Measurements from ENCODE around the gene GRID2IP.

Gene GRID2IP

DNA sequence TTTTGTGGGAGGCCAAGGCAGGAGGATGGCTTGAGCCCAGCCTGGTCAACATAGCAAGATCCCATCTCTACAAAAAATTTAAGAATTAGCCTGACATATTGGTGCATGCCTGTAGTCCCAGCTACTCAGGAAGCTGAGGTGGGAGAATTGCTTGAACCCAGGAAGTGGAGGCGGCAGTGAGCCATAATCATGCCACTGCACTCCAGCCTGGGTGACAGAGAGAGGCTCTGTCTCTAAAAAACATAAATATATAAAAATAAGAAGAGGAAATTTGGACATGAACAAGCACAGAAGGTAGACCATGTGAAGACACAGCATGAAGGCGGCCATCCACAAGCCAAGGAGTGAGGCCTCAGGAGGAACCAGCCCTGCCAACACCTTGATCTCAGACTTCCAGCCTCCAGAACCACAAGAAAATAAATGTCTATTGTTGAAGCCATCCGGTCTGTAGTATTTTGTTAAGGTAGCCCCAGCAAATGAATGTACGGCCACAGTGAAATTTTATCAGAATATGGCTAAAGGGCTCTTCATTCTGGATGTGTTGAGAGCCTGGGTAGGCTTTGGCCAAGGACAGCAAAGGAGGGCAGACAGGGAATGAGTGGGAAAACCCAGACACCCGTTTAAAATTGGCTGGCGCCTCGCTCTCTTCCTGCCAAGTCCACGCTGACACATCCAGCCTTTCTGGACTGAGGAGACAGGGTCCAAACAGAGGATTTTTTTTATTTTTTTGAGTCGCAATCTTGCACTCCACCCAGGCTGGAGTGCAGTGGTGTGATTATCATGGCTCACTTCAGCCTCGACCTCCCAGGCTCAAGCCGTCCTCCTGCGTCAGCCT is 12.9 kb upstream of the GRID2IP start:
- no peak for DNase-seq (ENCODE audit: extremely low read depth in 1 of 2, low read depth in 1 of 2)

DNA sequence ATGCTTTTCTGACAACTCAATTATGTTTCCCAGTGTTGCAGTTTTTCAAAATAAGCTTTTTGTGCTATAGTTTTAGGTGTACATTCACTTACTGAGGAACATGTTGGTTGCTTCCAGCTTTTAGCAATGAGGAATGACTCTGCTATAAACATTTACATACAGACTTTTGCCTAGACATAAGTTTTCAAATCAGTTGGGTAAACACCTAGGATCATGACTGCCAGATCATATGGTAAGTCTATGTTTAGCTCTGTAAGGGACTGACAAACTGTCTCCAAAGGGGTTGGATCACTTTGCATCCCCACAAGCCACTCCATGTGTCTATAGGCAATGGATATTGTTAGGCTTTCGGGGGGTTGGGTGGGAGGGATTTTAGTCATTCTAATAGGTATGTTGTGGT is 10.8 kb upstream of the GRID2IP start:
- no peak for DNase-seq (ENCODE audit: extremely low read depth in 1 of 2, low read depth in 1 of 2)

DNA sequence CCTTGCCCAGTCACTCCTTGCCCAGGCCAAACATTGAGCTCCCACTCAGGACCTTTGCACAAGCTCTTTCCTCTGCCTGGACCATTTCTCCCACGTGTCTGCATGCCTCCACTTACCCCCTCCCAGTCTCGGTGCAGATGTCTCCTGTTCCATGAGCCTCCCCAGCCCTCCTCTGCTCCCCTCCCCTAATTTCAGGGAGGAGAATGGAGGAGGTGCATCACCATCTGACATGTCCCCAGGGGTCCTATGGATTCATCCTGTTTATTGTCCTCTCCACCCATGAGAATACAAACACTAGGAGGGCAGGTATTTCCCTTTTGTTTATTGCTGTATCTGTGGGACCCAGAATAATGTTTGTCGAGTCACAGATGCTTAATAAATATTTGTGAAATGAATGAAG is 8.6 kb upstream of the GRID2IP start:
- DNase-seq (ENCODE audit: extremely low read depth in 1 of 2, low read depth in 1 of 2), result no peak

DNA sequence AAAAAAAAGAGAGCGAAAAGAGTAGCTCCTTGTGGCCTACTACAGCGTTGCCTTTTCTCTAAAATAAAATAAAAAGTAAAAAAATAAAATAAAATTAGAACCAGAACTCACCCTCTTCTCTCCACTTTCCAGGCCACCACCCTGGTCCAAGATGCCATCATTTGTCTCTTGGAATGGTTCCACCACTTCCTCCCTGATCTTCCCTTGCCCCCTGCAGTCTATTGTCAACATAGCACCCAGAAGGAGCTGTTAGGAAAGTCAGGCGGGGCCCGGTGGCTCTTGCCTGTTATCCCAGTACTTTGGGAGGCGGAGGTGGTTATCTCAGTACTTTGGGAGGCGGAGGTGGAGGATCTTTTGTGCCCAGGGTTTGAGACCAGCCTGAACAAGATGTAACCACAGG is 7.6 kb upstream of the GRID2IP start:
- DNase-seq (ENCODE audit: extremely low read depth in 1 of 2, low read depth in 1 of 2), result no peak

- no peak for DNase-seq (ENCODE audit: extremely low read depth in 1 of 2, low read depth in 1 of 2)
These were observed 4.9 kb upstream of the GRID2IP start for GRCh38 chr7:6556196-6556595.

DNA sequence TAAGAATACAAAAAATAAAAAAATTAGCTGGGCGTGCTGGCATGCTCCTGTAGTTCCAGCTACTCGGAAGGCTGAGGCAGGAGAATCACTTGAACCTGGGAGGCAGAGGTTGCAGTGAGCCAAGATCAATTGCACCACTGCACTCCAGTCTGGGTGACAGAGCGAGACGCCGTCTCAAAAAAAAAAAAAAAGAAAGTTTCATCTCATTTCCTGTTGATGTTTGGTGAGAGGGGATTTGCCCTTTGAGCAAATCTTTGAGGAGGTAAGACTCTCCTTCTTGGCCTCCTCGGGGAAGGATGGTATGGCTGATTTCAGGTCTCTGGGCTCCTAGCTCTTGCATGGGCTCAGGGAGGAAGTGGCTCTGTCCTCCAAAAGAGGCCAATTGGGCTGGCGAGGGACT is 3.6 kb upstream of the GRID2IP start:
- DNase-seq (ENCODE audit: extremely low read depth in 1 of 2, low read depth in 1 of 2), result no peak

DNA sequence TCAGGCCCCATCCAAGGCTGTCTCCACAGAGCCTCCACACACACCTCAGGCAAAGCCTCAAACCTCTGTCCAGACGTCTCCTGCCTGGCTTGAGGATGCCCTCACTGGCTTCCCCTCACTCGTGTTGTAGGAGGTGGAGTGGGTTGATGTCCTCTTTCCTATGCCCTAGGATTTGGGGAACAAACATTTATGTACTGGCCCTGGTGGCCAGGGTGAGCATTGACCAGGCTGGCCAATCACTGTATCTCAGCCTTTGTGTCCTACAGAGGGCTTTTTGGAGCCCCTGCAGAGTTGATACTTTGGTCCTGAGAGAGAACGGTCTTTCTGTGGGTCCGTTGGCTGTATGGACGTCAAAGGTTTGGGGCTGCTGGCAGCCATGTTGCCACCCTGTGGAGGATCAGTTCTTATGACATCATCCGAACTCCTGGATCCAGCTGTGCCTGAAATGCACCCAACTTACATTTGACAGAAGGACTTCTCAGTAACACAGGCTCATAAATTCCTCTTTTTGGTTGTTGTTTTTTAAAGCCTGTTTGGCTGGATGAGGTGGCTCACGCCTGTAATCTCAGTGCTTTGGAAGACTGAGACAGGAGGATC is 2.3 kb upstream of the GRID2IP start:
- no peak for DNase-seq (ENCODE audit: extremely low read depth in 1 of 2, low read depth in 1 of 2)

DNA sequence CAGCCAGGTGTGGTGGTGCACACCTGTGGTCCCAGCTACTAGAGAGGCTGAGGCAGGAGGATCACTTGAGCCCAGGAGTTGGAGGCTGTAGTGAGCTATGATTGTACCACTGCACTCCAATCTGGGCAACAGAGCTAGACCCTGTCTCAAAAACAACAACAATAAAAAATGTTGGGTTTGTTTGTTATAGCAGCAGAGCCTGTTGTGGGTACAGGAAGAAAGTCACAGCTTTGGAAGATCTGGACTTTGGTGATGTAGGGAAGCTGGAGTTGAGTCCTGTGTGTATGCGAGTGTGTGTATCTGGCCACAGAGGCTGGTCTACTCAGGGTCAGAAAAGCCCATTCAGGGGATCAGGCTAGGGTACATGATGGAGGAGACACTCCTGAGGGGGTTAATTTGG is 3.9 kb downstream of the GRID2IP start:
- DNase-seq (ENCODE audit: extremely low read depth in 1 of 2, low read depth in 1 of 2), result no peak

- no peak for DNase-seq (ENCODE audit: extremely low read depth in 1 of 2, low read depth in 1 of 2)
These were observed 4.6 kb downstream of the GRID2IP start for GRCh38 chr7:6546498-6547251.

- DNase-seq (ENCODE audit: extremely low read depth in 1 of 2, low read depth in 1 of 2), result no peak
These were observed 5.7 kb downstream of the GRID2IP start for GRCh38 chr7:6545398-6546126.

GRCh38 chr7:6542368-6542767 is 8.9 kb downstream of the GRID2IP start:
- DNase-seq (ENCODE audit: extremely low read depth in 1 of 2, low read depth in 1 of 2), result no peak

- no peak for DNase-seq (ENCODE audit: extremely low read depth in 1 of 2, low read depth in 1 of 2)
These were observed 14.7 kb downstream of the GRID2IP start for GRCh38 chr7:6536262-6537260.

DNA sequence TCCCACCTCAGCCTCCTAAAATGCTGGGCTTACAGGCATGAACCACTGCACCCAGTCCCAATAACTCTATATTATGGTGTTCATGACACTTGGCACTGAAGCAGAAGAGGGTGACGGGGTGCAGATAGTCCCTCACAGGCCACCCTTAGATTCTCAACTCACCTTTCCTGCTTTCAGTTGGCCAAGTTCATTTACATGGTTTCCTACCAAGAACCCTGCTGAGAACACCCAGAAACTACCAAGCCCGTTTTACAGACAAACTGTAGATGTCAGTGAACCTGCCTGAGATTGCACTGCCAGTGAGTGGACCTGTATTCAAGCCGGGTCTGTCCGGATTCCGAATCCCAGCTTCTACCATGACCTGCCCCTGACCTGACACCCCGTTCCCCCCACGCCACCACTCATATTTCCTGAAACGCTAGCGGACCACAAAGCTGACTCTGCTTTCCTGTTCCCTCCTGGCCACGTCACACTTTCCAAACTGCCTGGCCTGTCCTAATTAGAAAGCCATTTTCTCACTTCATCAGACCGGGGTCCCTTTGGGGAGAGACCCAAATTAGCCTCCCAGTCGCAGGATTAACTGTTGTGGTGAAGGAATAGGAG is 17.3 kb downstream of the GRID2IP start:
- no peak for DNase-seq (ENCODE audit: extremely low read depth in 1 of 2, low read depth in 1 of 2)

DNA sequence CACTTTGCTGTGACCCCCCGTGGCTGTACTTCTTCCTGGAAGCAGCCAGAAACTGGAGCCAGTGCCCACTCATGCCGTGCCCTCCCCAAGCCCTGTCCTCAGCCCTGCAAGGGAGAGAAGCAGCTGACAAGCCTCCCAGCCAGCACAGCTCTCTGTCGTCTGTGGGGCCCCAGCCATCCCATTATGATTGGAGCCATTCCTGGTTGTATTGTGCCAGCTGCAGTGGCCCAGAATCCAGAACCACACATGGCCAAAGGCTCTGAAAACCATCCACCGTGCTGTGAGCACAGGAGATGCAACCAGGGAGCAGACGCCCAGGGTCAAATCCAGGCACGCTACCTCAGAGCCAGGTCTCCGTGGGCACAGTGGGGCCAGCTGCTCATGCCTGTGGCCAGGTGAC is 18.7 kb downstream of the GRID2IP start:
- DNase-seq (ENCODE audit: extremely low read depth in 1 of 2, low read depth in 1 of 2), result no peak

GRCh38 chr7:6531492-6532279 is 19.6 kb downstream of the GRID2IP start:
- no peak for DNase-seq (ENCODE audit: extremely low read depth in 1 of 2, low read depth in 1 of 2)

DNA sequence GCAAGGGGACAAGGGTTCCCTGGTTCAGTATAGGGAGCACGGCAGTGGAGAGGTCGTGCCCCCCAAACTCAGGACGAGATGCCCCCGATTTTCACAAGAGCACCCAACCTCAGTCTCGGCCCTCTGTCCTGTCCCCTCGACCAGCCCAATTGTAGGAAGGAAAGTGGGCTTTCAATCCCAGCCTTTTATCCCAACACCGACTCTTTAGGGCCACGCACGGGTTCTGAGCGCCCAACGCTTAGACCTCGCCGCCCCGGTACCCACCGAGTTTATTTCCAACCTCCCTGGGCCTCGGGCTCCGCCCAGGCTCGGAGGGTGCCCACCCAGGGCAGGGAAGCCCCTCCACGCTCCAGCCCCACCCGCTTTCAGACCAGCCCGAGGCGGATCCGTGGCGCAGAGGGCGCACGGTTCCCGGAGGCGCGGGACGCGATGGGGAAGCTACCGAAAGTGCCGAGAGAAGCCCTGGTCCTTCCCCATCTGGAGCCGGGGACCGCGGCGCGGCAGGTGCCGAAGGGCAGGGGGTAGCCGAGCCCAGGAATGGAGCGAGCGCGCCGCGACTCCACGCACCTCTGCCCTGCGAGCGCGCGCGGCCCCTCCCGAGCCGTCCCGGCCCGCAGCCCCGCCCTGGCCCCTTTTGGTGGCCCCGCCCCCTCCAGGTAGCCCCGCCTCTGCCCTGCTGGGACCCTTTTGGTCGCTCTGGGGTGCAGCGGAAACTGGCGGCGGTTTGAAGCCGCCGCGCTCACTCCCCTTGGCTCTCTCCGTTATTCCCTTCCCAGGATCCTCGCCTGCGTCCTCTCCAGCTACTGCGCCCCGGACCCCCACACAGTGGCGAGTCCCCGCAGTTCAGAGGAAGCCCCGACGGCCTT is 20.4 kb downstream of the GRID2IP start:
- DNase-seq (ENCODE audit: extremely low read depth in 1 of 2, low read depth in 1 of 2), result peak; percentile 34 to 58

DNA sequence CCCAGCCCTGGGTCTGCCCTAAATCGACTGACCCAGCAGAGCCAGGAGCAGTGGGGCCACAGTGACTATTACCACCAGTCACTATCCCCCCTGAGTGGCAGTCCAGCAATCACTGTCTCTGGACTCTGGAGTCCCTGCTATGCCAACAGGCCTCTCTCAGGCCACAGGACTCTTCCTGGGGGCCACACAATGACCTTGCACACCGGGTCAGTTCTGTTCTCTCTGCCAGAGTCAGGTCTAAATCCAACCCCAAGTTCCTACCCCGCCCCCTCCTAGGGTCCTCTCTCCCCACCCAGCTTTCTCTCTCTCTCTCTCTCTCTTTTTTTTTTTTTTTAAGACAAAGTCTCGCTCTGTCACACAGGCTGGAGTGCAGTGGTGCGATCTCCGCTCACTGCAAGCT is 21.6 kb downstream of the GRID2IP start:
- DNase-seq (ENCODE audit: extremely low read depth in 1 of 2, low read depth in 1 of 2), result no peak
